Measurements from ENCODE around the gene ZSWIM8.

GRCh38 chr10:73813333-73813732, 27.9 kb downstream of the ZSWIM8 start:
- no peak for TF ChIP-seq POLR2AphosphoS5 (IDR thresholded peaks at IDR 0.05)
- no peak for TF ChIP-seq CTCF (IDR thresholded peaks at IDR 0.05)
